Measurements from ENCODE around the gene PRRX2.

GRCh38 chr9:129750013-129750638 lies 84.7 kb downstream of the PRRX2 start:
- TF ChIP-seq CTCF (IDR thresholded peaks at IDR 0.05) (no peak), POLR2A (IDR thresholded peaks at IDR 0.05) (no peak)
